ENCODE measurements around the gene VAPB.

The VAPB gene

GRCh38 chr20:58473453-58474425 is 84.7 kb downstream of the VAPB start:
- FAIRE-seq = no peak
- no peak for DNase-seq (ENCODE audit: extremely low spot score, insufficient read length, low read depth)

DNA sequence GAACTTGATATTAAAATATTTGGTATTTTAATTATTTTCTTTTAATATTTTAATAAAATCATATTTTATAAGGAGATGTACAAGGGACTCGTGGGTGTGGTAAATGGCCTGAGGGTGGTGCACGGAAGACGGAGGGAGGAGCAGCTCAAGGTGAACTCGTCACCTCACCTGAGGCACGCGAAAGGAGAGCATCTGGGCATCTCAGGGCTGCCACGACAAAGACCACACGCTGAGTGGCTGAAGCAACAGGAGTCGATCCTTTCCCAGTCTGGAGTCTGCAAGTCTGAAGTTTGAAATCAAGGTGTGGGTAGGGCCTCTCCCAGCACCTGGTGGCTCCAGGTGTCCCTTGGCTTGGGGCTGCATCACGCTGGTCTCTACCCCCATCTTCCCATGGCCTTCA is 86.4 kb downstream of the VAPB start:
- DNase-seq (ENCODE audit: extremely low spot score, insufficient read length, low read depth) (no peak), FAIRE-seq (no peak)

GRCh38 chr20:58478141-58478805 is 89.2 kb downstream of the VAPB start:
- FAIRE-seq (no peak), DNase-seq (ENCODE audit: extremely low spot score, insufficient read length, low read depth) (no peak)

DNA sequence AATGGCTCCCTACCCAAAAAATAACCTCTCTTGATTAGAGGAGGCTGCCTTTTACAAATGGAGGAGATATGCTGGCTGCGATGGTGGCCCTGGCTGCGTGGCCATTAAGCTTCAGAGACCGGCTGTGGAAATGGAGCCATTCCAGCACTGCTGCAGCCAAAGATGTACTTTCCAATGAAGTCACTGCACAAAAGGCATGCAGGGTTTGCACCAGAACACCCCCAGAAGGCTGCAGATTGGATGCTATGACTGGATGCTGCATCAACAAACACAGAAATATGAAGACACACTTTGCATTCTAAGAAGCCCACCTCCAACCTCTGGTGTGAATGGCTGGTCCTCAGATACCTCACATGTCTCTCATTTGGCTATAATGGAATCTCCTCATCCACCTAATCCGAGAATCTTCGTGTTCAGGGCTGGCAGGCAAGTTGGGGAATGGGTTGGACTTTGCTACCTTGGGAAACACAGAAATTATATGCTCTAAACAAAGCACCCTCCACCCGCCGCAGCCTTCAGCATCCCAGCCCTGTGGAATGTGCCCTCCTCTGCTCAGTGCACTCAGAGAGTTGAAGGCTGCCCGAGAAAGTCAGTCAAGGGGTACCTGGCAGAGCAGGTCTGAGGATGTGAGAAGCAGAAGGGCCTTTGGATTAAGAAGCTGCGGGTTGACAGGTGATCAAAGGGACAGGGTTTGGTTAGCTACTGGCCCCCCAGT is 90.9 kb downstream of the VAPB start:
- FAIRE-seq (no peak), DNase-seq (ENCODE audit: extremely low spot score, insufficient read length, low read depth) (no peak)

GRCh38 chr20:58480551-58481336 is 91.7 kb downstream of the VAPB start:
- FAIRE-seq = no peak
- no peak for DNase-seq (ENCODE audit: extremely low spot score, insufficient read length, low read depth)

- DNase-seq (ENCODE audit: extremely low spot score, insufficient read length, low read depth) = no peak
- no peak for FAIRE-seq
Measured at GRCh38 chr20:58481481-58482021, 92.5 kb downstream of the VAPB start.

DNA sequence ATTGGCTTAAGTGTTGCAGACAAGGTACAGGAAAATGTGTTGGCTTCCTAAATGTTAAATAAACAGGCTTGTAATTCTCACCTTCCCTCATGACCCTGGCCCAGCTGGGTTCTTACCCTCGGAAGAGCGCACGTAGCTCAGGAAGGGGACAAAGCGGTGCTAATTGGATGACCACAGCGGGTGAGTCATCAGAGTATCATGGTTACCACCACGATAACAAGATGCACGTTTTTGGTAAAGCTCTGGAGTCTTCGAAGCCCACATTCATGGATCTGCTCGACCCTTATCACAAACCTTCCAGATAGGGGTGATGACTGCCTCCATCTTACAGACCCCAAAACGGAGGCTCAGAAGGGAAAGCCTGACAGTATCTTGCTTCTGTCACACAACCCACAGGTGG is 93.4 kb downstream of the VAPB start:
- FAIRE-seq (no peak), DNase-seq (ENCODE audit: extremely low spot score, insufficient read length, low read depth) (no peak)

- FAIRE-seq (no peak), DNase-seq (ENCODE audit: extremely low spot score, insufficient read length, low read depth) (no peak)
Measured at GRCh38 chr20:58483051-58483450, 94.0 kb downstream of the VAPB start.

DNA sequence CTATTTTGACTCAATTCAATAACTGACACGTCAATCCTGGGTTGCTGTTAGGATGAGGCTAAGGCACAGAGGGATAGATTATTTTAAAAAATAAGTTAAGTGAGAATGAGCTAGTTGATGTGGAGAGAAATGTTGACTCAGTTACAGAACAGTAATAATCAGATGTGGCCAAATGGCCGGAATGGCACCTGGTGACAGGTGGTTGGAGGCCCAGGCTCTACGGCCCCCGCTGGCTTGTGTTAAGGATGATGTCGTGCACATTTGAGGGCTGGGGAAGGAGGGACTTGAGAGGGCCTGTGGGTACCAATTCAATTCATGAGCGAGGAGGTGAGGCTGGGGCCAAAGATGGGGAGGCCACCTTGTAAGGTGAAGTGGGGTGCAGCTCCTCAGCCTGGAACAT is 94.4 kb downstream of the VAPB start:
- no peak for FAIRE-seq
- no peak for DNase-seq (ENCODE audit: extremely low spot score, insufficient read length, low read depth)

- DNase-seq (ENCODE audit: extremely low spot score, insufficient read length, low read depth) (no peak), FAIRE-seq (no peak)
Measured at GRCh38 chr20:58485393-58485792, 96.4 kb downstream of the VAPB start.

DNA sequence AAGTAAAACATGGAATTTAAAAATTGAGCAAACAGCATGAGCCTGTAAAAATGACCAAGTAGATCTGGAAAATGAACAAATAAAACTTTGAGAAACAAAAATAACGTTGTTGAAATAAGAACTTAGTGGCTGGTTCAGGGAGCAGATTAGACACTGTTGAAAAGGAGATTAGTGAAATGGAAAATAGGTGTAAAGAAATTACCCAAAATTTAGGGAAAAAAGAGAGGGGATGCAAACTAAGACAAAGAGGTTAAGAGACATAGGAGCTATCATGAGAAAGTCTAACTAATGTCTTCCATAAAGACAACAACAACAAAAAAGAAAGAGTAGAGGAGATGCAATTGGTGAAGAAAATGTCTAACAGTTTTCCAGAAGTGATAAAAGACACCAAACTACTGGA is 97.2 kb downstream of the VAPB start:
- no peak for FAIRE-seq
- no peak for DNase-seq (ENCODE audit: extremely low spot score, insufficient read length, low read depth)

- no peak for FAIRE-seq
- no peak for DNase-seq (ENCODE audit: extremely low spot score, insufficient read length, low read depth)
Measured at GRCh38 chr20:58492074-58492718, 103.2 kb downstream of the VAPB start.

- FAIRE-seq = no peak
- DNase-seq (ENCODE audit: extremely low spot score, insufficient read length, low read depth) = no peak
Measured at GRCh38 chr20:58492795-58493524, 103.9 kb downstream of the VAPB start.

DNA sequence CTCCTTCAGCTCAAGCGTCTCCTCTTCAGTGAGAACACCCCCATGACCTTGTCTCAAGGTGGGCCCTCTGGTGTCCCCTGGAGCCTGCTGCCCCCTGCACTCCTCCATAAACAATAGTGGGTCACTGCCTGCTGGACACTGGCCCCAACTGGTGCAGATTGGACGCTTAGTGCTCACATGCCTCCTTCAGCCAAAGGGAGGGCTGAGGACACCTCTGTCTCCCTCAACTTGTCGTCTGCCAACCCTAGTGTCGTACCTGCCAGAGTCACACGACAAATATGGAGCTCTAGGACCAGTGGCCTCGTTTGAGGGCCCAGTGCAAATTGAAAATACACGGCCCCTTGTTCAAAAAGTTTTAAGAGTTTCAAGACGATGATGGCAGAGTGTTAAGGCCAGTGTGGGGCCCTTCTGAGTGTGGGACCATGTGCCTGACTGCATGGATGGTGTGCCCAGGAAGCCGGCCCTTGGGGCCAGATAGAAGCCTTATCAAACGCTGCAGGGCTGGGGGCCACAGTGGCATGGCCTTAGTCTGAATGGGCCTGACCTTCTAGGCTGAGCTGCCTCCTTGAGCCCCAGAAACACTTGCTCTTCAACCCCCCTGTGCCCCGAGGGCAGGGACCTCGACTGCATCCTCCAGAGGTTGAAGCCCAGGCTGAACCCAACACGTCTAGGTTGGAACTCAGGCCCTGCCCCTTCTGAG is 106.0 kb downstream of the VAPB start:
- no peak for FAIRE-seq
- no peak for DNase-seq (ENCODE audit: extremely low spot score, insufficient read length, low read depth)

GRCh38 chr20:58495623-58496428 is 106.8 kb downstream of the VAPB start:
- no peak for FAIRE-seq
- DNase-seq (ENCODE audit: extremely low spot score, insufficient read length, low read depth) = no peak

GRCh38 chr20:58496429-58496769 is 107.4 kb downstream of the VAPB start:
- DNase-seq (ENCODE audit: extremely low spot score, insufficient read length, low read depth) (no peak), FAIRE-seq (no peak)

DNA sequence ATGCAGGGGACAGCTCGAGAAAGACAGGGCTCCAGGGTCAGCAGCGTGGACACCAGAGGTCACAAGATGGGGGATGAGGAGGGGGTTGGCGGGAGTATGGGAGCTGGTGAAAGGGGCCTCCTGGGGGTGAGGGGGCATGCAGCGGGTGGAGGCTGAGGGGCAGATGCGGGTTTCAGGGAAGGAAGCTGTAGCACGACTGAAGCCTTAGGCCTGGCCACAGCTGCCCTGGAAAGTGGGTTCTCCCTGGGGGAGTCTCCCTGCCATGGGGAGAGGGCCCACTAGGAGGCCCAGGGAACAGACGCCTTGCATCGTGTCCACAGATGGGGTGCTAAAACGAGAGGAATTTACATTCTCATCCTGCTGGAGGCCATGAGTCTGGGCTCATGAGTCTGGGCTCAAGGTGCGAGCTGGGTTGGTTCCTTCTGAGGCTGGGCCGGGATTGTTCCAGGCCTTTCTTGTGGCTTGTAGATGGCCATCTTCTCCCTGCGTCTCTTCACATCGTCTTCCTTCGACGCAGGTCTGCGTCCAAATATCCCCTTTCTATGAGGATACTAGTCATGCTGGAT is 108.1 kb downstream of the VAPB start:
- no peak for DNase-seq (ENCODE audit: extremely low spot score, insufficient read length, low read depth)

More for the DNA sequence above, 108.1 kb downstream of the VAPB start:
- FAIRE-seq = no peak

Measured in GM18507 (cell line).